Neural cell (in vitro differentiated cells): ENCODE data around the gene ST7L.

Source experiments
- EP300 ChIP-seq: fragments of 450-650 bp; conservative IDR thresholded peaks from 2 replicates; pipeline ENCODE4 v1.6.1; 2014; ENCODE audit warnings: antibody characterized with exemption, mild to moderate bottlenecking, moderate library complexity; ENCODE audit not compliant: poor library complexity, severe bottlenecking
- EZH2 ChIP-seq: fragments of 200-600, 300-800 bp; shearing (Covaris generic), sonication (generic); IDR thresholded peaks from 2 replicates; pipeline ENCODE4 v1.6.1; 2014; ENCODE audit warnings: antibody characterized with exemption, low read length, borderline replicate concordance, mild to moderate bottlenecking; ENCODE audit not compliant: insufficient read depth, poor library complexity, severe bottlenecking
- MXI1 ChIP-seq: fragments of 450-650 bp; conservative IDR thresholded peaks from 2 replicates; pipeline ENCODE4 v1.6.1; 2014; ENCODE audit warnings: antibody characterized with exemption, mild to moderate bottlenecking; ENCODE audit not compliant: poor library complexity, severe bottlenecking
- POLR2AphosphoS5 ChIP-seq: IDR thresholded peaks from 2 replicates; pipeline ENCODE4 v1.6.1; 2012
- RAD21 ChIP-seq: fragments of 450-650 bp; conservative IDR thresholded peaks from 2 replicates; pipeline ENCODE4 v1.6.1; 2014; ENCODE audit warnings: antibody characterized with exemption, mild to moderate bottlenecking, moderate library complexity
- REST ChIP-seq: IDR thresholded peaks from 2 replicates; pipeline ENCODE4 v1.6.1; 2012; ENCODE audit warnings: borderline replicate concordance
- SMC3 ChIP-seq: fragments of 450-650 bp; conservative IDR thresholded peaks from 2 replicates; pipeline ENCODE4 v1.6.1; 2014; ENCODE audit warnings: antibody characterized with exemption, mild to moderate bottlenecking, moderate library complexity; ENCODE audit not compliant: poor library complexity
- TAF1 ChIP-seq: IDR thresholded peaks from 2 replicates; pipeline ENCODE4 v1.6.1; 2012; ENCODE audit warnings: low read depth
- TF ChIP-seq, protein P1 (sequence below): fragments of 450-650 bp; IDR thresholded peaks from 2 replicates; pipeline ENCODE4 v1.5.1; 2014; ENCODE audit warnings: antibody characterized with exemption, mild to moderate bottlenecking, moderate library complexity; ENCODE audit not compliant: poor library complexity, severe bottlenecking

GRCh38 chr1:112558634-112559033 lies 60.3 kb downstream of the ST7L start:
- no peak for TF ChIP-seq TAF1
- TF ChIP-seq POLR2AphosphoS5, result no peak
- no peak for TF ChIP-seq RAD21
- TF ChIP-seq EP300, result no peak
- TF ChIP-seq, protein P1, sequence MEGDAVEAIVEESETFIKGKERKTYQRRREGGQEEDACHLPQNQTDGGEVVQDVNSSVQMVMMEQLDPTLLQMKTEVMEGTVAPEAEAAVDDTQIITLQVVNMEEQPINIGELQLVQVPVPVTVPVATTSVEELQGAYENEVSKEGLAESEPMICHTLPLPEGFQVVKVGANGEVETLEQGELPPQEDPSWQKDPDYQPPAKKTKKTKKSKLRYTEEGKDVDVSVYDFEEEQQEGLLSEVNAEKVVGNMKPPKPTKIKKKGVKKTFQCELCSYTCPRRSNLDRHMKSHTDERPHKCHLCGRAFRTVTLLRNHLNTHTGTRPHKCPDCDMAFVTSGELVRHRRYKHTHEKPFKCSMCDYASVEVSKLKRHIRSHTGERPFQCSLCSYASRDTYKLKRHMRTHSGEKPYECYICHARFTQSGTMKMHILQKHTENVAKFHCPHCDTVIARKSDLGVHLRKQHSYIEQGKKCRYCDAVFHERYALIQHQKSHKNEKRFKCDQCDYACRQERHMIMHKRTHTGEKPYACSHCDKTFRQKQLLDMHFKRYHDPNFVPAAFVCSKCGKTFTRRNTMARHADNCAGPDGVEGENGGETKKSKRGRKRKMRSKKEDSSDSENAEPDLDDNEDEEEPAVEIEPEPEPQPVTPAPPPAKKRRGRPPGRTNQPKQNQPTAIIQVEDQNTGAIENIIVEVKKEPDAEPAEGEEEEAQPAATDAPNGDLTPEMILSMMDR, result no peak
- TF ChIP-seq EZH2, result no peak
- no peak for TF ChIP-seq MXI1
- TF ChIP-seq SMC3, result no peak
- no peak for TF ChIP-seq REST
